HepG2 (cell line): ENCODE data around the gene PRKN. TPM values are rescaled to one million over a fixed set of nuclear protein-coding genes. Genes with fewer than 3 reads are reported as not detected.

Experiments
- ATAC-seq: fragments of 200-7000 bp; cut with Tn5 transposase; 3 replicates; pipeline ENCODE4 v1.9.1; 2020; ENCODE audit warnings: mild to moderate bottlenecking, moderate library complexity
- BruUV-seq: library from RNA; stranded (reverse); fragments of 400-500 nt; replicated peaks from 2 replicates; lab custom pipeline; 2021; lab: Mats Ljungman, UMichigan
- CTCF ChIA-PET: fragments of 300-600 bp; formaldehyde crosslinking; extraction: SDS; loops from one replicate; lab custom pipeline; 2021; ENCODE audit warnings: low total read pairs, inconsistent platforms, low intra/inter-chr PET ratio; lab: Yijun Ruan, JAX
- POLR2A ChIA-PET: fragments of 350-600 bp; sonication (Branson Sonifier 250); formaldehyde crosslinking; loops from one replicate; lab custom pipeline; 2020; ENCODE audit warnings: antibody characterized with exemption, inconsistent platforms; lab: Yijun Ruan, JAX
- DNase-seq: peaks from one replicate; pipeline ENCODE4 v3.0.0-alpha.2; 2015; ENCODE audit warnings: low spot score
- FAIRE-seq: peaks from 3 replicates; lab custom pipeline; 2011; peaks lifted over from hg19 to GRCh38; lab: Jason Lieb, UNC
- H2AFZ ChIP-seq: one replicate; pipeline ENCODE4 v1.6.1; 2011; ENCODE audit warnings: low read length, inconsistent platforms
- H3K27ac ChIP-seq: fragments of 300-600 bp; 3 replicates; pipeline ENCODE4 v1.8.0; 2011; ENCODE audit warnings: mixed run types, mild to moderate bottlenecking, mixed read lengths, low read length, inconsistent platforms; ENCODE audit not compliant: insufficient read depth; ENCODE audit errors: extremely low read length
- H3K27me3 ChIP-seq, 2 experiments: fragments of 200-600 bp in 1 of 2; 2 replicates in 1 of 2; 3 replicates in 1 of 2; pipeline versions ENCODE4 v1.6.0 to v1.8.0; 2011; ENCODE audit warnings: low read length in 2 of 2, mild to moderate bottlenecking in 2 of 2, moderate library complexity in 2 of 2, inconsistent platforms in 1 of 2; ENCODE audit not compliant: insufficient read depth in 2 of 2, control insufficient read depth in 1 of 2
- H3K36me3 ChIP-seq, 2 experiments: fragments of 200-600 bp in 1 of 2; replicated peaks in 1 of 2; 2 replicates in 1 of 2; 3 replicates in 1 of 2; pipeline versions ENCODE4 v1.5.1 to v1.8.0; 2011; ENCODE audit warnings: low read length in 2 of 2, inconsistent platforms in 1 of 2; ENCODE audit not compliant: insufficient read depth in 2 of 2, control insufficient read depth in 1 of 2
- H3K4me1 ChIP-seq: 2 replicates; pipeline ENCODE4 v1.5.1; 2012; ENCODE audit warnings: low read length, inconsistent platforms; ENCODE audit not compliant: insufficient read depth
- H3K4me2 ChIP-seq: 2 replicates; pipeline ENCODE4 v1.6.0; 2011; ENCODE audit warnings: low read depth, low read length, inconsistent platforms
- H3K4me3 ChIP-seq, 3 experiments: fragments of 200-600 bp in 1 of 3; sonication (generic), shearing (Covaris generic) in 1 of 3; replicated peaks in 1 of 3; 2 replicates each; pipeline ENCODE4 v1.5.1; 2011 to 2016; ENCODE audit warnings: low read length in 3 of 3, inconsistent platforms in 2 of 3, low read depth in 2 of 3, mild to moderate bottlenecking in 2 of 3, control low read depth in 1 of 3, mixed read lengths in 1 of 3; ENCODE audit not compliant: insufficient read depth in 1 of 3
- H3K79me2 ChIP-seq: one replicate; pipeline ENCODE4 v1.6.1; 2011; ENCODE audit warnings: low read length, inconsistent platforms; ENCODE audit not compliant: insufficient read depth
- H3K9ac ChIP-seq: 2 replicates; pipeline ENCODE4 v1.6.0; 2011; ENCODE audit warnings: mild to moderate bottlenecking, low read depth, low read length, inconsistent platforms; ENCODE audit not compliant: insufficient read depth
- H3K9me3 ChIP-seq: 2 replicates; pipeline ENCODE4 v1.5.1; 2012; ENCODE audit warnings: mild to moderate bottlenecking, low read length
- H4K20me1 ChIP-seq: 2 replicates; pipeline ENCODE4 v1.6.0; 2011; ENCODE audit warnings: inconsistent platforms, mild to moderate bottlenecking, low read length, moderate library complexity; ENCODE audit not compliant: insufficient read depth
- ATF1 ChIP-seq: IDR thresholded peaks from 2 replicates; pipeline ENCODE4 v1.6.1; 2016; ENCODE audit warnings: mild to moderate bottlenecking, control low read depth
- TMF1 ChIP-seq: sonication (generic); formaldehyde crosslinking; IDR thresholded peaks from 2 replicates; pipeline ENCODE4 v1.8.1; 2022; ENCODE audit warnings: low read depth, missing genetic modification reagents
- ZNF143 ChIP-seq: sonication (generic); formaldehyde crosslinking; IDR thresholded peaks from 2 replicates; pipeline ENCODE4 v1.4.0; 2020; ENCODE audit warnings: missing genetic modification reagents
- ZNF230 ChIP-seq: sonication (generic); formaldehyde crosslinking; IDR thresholded peaks from 2 replicates; pipeline ENCODE4 v1.4.0; 2020; ENCODE audit warnings: mild to moderate bottlenecking, missing genetic modification reagents
- ZNF496 ChIP-seq: sonication (generic); formaldehyde crosslinking; IDR thresholded peaks from 2 replicates; pipeline ENCODE4 v1.8.1; 2023; ENCODE audit warnings: mild to moderate bottlenecking, moderate library complexity, missing genetic modification reagents; ENCODE audit not compliant: insufficient replicate concordance
- ZNF577 ChIP-seq: sonication (generic); formaldehyde crosslinking; IDR thresholded peaks from 2 replicates; pipeline ENCODE4 v1.4.0; 2020; ENCODE audit warnings: mild to moderate bottlenecking, low read depth, missing genetic modification reagents, borderline replicate concordance
- ZSCAN22 ChIP-seq: sonication (generic); formaldehyde crosslinking; IDR thresholded peaks from 2 replicates; pipeline ENCODE4 v1.4.0; 2020; ENCODE audit warnings: mild to moderate bottlenecking, missing genetic modification reagents
- WGBS: methylation state at CpG from one replicate; pipeline ENCODE4 v1.1.6; 2017; ENCODE audit warnings: low lambda C conversion rate; 5-methylcytosine and 5-hydroxymethylcytosine counted together
- in situ Hi-C: cut with HindIII; loops from 2 replicates; pipeline ENCODE4 v1.10.0; 2017; ENCODE audit warnings: low pct_unique_long_range_greater_than_20kb; ENCODE audit not compliant: extremely low pct_ligation_motif_present
- intact Hi-C: fragments of 100-400 bp; cut with micrococcal nuclease; formaldehyde crosslinking; loops from one replicate; pipeline ENCODE4 v1.10.0; 2022; ENCODE audit not compliant: unreplicated experiment
- polyA plus RNA-seq, 8 experiments: library from polyadenylated mRNA; depleted of rRNA in 3 of 8; stranded (reverse) in 7 of 8; unstranded in 1 of 8; fragments of >200 nt; fragmentation: Illumina TruSeq in 4 of 8; extraction: Trizol in 4 of 8; gene quantifications; 2 replicates each; pipeline versions ENCODE4 v1.2.1 to v1.2.3, GENCODE V29; 2011 to 2016; ENCODE audit warnings: low read depth in 4 of 8, missing spikeins in 1 of 8, mixed read lengths in 1 of 8; ENCODE audit not compliant: insufficient read depth in 1 of 8
- total RNA-seq, 5 experiments: library from RNA; depleted of rRNA; stranded (reverse); fragments of >200 nt; fragmentation: Illumina TruSeq; extraction: Trizol; gene quantifications; 2 replicates each; pipeline ENCODE4 v1.2.3, GENCODE V29; 2016; ENCODE audit warnings: low read depth in 1 of 5
- TF ChIP-seq, protein P1 (sequence below), 2 experiments: sonication (generic) in 1 of 2; formaldehyde crosslinking in 1 of 2; IDR thresholded peaks; 2 replicates each; pipeline versions ENCODE4 v1.4.0 to v1.6.1; 2016 to 2020; ENCODE audit warnings: borderline replicate concordance in 1 of 2, low read depth in 1 of 2, mild to moderate bottlenecking in 1 of 2, missing genetic modification reagents in 1 of 2
- TF ChIP-seq, protein P2 (sequence below): IDR thresholded peaks from 2 replicates; pipeline ENCODE4 v1.6.1; 2016; ENCODE audit warnings: low read depth, control low read depth

PRKN gene
- total and polyA plus RNA-seq, 2 of the 13 experiments (the other 11 are each of a cell fraction or from before 2014, with no cell fraction given): 0.31 to 0.44 TPM

DNA sequence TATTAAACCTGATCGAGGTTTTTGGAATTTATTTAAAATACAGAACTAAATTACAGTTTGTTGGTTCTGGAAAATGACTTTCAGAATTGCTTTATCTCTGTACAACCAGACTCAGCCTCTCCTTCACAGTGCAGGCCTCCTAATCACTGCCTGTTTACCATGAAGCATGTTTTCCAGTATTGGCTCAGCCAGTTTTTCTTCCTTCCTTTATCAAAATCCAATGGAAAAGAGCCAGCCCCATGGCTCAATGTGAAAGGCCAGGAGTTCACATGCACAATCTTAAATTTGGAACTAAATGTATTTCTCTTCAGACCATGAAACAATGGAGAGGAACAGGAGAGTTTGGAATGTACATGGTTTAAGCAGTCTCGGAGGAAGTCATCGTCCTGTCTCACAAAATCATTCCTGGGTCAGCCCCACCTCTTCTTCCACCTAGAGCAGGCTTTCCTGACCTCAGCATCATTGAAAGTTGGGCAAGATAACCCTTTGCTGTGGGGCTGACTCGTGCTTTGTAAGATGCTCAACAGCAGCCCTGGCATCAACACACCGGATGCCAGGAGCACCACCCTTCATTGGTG is 772.8 kb downstream of the PRKN start:
- intact Hi-C loops: no loop called here
- no peak for ATAC-seq
- Histone ChIP-seq H2AFZ (no peak overlapping the region), H3K36me3 (no peaks in the 10 kb centered on the region), H3K4me1 (no peaks in the 10 kb centered on the region), H3K27me3 (no peaks in the 10 kb centered on the region), H3K4me2 (no peak overlapping the region), H4K20me1 (no peaks in the 10 kb centered on the region), H3K9me3 (no peaks in the 10 kb centered on the region), H3K27ac (no peak overlapping the region), H3K9ac (no peak overlapping the region), H3K79me2 (no peaks in the 10 kb centered on the region), H3K4me3 (no peak overlapping the region)
- in situ Hi-C loops: no loop called here
- no peak for DNase-seq
- no TSS peak for BruUV-seq
- TF ChIP-seq ZNF496 (no peak), ZNF143 (CRISPR knock-in tag) (no peak), TMF1 (CRISPR knock-in tag) (no peak), ZNF230 (CRISPR knock-in tag) (no peak), ZNF577 (CRISPR knock-in tag) (no peak), ATF1 (CRISPR knock-in tag) (no peak), ZSCAN22 (CRISPR knock-in tag) (no peak)
- TF ChIP-seq, protein P1, sequence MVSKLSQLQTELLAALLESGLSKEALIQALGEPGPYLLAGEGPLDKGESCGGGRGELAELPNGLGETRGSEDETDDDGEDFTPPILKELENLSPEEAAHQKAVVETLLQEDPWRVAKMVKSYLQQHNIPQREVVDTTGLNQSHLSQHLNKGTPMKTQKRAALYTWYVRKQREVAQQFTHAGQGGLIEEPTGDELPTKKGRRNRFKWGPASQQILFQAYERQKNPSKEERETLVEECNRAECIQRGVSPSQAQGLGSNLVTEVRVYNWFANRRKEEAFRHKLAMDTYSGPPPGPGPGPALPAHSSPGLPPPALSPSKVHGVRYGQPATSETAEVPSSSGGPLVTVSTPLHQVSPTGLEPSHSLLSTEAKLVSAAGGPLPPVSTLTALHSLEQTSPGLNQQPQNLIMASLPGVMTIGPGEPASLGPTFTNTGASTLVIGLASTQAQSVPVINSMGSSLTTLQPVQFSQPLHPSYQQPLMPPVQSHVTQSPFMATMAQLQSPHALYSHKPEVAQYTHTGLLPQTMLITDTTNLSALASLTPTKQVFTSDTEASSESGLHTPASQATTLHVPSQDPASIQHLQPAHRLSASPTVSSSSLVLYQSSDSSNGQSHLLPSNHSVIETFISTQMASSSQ (IDR thresholded peaks at IDR 0.05; ENCODE audit: low read depth): no peak
- TF ChIP-seq, protein P1 (CRISPR knock-in tag; IDR thresholded peaks at IDR 0.05; ENCODE audit: borderline replicate concordance): no peak
- TF ChIP-seq, protein P2, sequence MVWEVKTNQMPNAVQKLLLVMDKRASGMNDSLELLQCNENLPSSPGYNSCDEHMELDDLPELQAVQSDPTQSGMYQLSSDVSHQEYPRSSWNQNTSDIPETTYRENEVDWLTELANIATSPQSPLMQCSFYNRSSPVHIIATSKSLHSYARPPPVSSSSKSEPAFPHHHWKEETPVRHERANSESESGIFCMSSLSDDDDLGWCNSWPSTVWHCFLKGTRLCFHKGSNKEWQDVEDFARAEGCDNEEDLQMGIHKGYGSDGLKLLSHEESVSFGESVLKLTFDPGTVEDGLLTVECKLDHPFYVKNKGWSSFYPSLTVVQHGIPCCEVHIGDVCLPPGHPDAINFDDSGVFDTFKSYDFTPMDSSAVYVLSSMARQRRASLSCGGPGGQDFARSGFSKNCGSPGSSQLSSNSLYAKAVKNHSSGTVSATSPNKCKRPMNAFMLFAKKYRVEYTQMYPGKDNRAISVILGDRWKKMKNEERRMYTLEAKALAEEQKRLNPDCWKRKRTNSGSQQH (CRISPR knock-in tag): no peak
- ChIA-PET POLR2A (no interaction called here), CTCF (no interaction called here)
- no peak for FAIRE-seq
- 2% methylated on average over 5 of the region's 5 CpGs for WGBS
